Measurements from ENCODE around the gene ISL1. TPM values are rescaled to one million over a fixed set of nuclear protein-coding genes. Genes with fewer than 3 reads are reported as not detected.

Gene ISL1
- total RNA-seq, 2 donors from 2014 or later, result 1.6 to 2.9 TPM

- intact Hi-C loops (cut with DNase I), result no loop called here
- Histone ChIP-seq H3K4me3 (no peak overlapping the region), H3K36me3 (replicated peaks in 1 of 2; ENCODE audit: insufficient read depth in 1 of 2, low read depth in 2 of 2) (no peaks in the 10 kb centered on the region), H3K27me3 (peaks cover 11 to 65% of the 10 kb centered on the region in 2 donors), H3K27ac (no peak overlapping the region), H3K4me1 (peaks cover 38% of the 10 kb centered on the region), H3K9me3 (no peaks in the 10 kb centered on the region)
- 1 to 6% methylated on average over 7 of the region's 7 CpGs for WGBS, 2 donors
- peak in 1 of 4 donors; percentile 41 for DNase-seq
- TF ChIP-seq, protein P1, sequence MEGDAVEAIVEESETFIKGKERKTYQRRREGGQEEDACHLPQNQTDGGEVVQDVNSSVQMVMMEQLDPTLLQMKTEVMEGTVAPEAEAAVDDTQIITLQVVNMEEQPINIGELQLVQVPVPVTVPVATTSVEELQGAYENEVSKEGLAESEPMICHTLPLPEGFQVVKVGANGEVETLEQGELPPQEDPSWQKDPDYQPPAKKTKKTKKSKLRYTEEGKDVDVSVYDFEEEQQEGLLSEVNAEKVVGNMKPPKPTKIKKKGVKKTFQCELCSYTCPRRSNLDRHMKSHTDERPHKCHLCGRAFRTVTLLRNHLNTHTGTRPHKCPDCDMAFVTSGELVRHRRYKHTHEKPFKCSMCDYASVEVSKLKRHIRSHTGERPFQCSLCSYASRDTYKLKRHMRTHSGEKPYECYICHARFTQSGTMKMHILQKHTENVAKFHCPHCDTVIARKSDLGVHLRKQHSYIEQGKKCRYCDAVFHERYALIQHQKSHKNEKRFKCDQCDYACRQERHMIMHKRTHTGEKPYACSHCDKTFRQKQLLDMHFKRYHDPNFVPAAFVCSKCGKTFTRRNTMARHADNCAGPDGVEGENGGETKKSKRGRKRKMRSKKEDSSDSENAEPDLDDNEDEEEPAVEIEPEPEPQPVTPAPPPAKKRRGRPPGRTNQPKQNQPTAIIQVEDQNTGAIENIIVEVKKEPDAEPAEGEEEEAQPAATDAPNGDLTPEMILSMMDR (IDR thresholded peaks at IDR 0.05), result peak; percentile 12 to 40 (median 31)
- no peak for TF ChIP-seq POLR2A (IDR thresholded peaks at IDR 0.05)
- ATAC-seq, result no peak
Measured at GRCh38 chr5:51380603-51381207, 2.5 kb upstream of the ISL1 start.

DNA sequence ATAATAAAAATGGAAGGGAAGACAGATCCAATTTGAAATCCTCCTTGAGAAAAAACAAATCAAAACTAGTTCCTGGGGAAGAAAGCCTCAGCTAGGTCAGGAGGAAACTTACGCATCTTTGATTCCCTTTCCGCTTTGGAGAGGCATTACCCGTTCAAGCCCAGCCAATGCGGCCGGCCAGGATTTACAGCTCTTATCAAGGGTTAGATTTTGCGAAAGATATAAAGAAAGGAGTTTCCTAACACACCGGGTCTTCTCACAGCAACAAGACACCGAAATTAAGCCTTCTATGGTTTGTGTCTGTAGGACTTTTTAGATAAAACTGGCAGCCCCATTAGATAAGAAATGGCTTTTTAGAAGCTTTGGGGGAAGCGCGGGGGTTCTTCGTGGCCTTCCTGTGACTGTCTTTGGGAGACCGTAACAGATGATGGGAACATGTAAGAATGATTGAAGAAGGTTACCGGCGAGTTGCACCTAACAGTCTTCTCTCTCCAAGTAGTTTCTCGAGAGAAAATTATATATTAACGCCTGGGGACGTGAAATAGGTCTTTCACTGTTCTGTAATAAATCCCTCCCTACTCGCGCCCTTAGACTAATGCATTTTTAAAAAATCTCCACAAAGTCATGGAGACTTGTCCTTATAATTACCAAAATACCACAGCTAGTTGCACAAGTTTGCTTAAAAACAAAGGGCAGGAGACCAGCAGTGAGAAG is 1.3 kb upstream of the ISL1 start:
- no peak overlapping the region for H3K4me3 ChIP-seq
- H3K27me3 ChIP-seq, result peaks cover 11 to 71% of the 10 kb centered on the region in 2 donors
- DNase-seq (no peak), ATAC-seq (no peak)
- no peaks in the 10 kb centered on the region for H3K9me3 ChIP-seq
- peaks cover 39% of the 10 kb centered on the region for H3K4me1 ChIP-seq
- 4 to 7% methylated on average over 19 of the region's 19 CpGs for WGBS, 2 donors
- H3K36me3 ChIP-seq (replicated peaks in 1 of 2; ENCODE audit: insufficient read depth in 1 of 2, low read depth in 2 of 2), result no peaks in the 10 kb centered on the region
- intact Hi-C loops (cut with DNase I), result no loop called here
- TF ChIP-seq, protein P1 (IDR thresholded peaks at IDR 0.05), result no peak
- TF ChIP-seq POLR2A (IDR thresholded peaks at IDR 0.05), result no peak
- peak overlapping the region in 1 of 4 donors; percentile 11 for H3K27ac ChIP-seq

DNA sequence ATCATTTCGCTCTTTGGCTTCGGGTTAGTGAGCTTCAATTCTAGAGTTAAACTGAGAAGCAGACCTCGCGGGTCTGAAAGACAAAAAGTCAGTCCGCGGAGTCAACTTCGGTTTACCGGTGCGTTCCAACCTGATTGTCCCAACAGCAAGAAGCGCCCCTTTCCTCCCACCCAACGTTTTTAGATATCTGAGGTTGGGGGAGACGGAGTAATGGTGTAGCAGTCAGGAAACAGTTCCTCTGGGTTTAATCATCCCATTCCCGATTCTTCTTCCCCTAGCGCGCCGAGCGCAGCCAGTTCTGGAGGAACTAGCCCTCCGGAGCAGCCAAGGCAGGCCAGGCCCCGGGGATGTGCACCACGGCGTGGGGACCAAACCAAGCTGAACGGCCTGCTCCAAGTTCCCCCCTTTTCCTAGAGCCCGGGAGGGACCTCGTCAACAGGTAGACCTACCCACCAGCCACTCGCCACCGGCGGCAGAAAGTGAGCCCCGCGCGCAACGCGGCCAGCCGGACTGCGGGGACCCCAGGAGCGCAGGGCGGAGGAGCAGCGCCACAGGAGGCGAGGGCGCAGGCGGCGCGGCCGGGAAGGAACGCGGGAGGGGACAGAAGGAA is 622 bp upstream of the ISL1 start:
- Histone ChIP-seq H3K4me3 (peak overlapping the region in 1 of 2 donors; percentile 0), H3K36me3 (replicated peaks in 1 of 2; ENCODE audit: insufficient read depth in 1 of 2, low read depth in 2 of 2) (no peaks in the 10 kb centered on the region), H3K4me1 (peaks cover 46% of the 10 kb centered on the region), H3K9me3 (no peaks in the 10 kb centered on the region), H3K27me3 (peaks cover 11 to 65% of the 10 kb centered on the region in 2 donors), H3K27ac (peak overlapping the region; percentile 9 to 68 (median 31))
- no peak for TF ChIP-seq POLR2A (IDR thresholded peaks at IDR 0.05)
- TF ChIP-seq, protein P1 (IDR thresholded peaks at IDR 0.05), result no peak
- ATAC-seq (peak; percentile 29), DNase-seq (no peak)
- 1 to 4% methylated on average over 32 to 45 of the region's 45 CpGs for WGBS, 2 donors
- intact Hi-C loops (cut with DNase I), result no loop called here

DNA sequence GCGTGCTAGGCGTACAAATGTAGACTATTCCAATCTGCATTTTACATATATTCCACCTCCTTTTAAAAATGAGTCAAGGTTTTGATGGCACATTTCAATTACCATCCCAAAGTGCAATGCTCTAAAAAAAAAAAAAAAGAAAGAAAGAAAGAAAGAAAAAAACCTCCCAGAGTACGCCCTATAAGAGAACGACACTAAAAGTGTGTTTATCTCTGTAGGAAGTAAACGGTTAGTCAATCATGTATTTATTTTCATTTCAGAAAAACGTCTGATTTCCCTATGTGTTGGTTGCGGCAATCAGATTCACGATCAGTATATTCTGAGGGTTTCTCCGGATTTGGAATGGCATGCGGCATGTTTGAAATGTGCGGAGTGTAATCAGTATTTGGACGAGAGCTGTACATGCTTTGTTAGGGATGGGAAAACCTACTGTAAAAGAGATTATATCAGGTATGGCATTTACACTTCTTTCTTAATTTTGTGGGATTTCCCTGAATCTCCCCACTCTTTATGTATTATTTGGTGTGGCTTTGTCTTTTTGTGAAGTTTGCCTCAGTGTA is 1.1 kb downstream of the ISL1 start:
- Histone ChIP-seq H3K4me3 (no peak overlapping the region), H3K4me1 (peaks cover 29% of the 10 kb centered on the region), H3K27ac (no peak overlapping the region), H3K27me3 (peaks cover 5 to 56% of the 10 kb centered on the region in 2 donors), H3K9me3 (no peaks in the 10 kb centered on the region), H3K36me3 (replicated peaks in 1 of 2; ENCODE audit: insufficient read depth in 1 of 2, low read depth in 2 of 2) (no peaks in the 10 kb centered on the region)
- DNase-seq (no peak), ATAC-seq (no peak)
- intact Hi-C loops (cut with DNase I), result no loop called here
- no peak for TF ChIP-seq POLR2A (IDR thresholded peaks at IDR 0.05)
- TF ChIP-seq, protein P1 (IDR thresholded peaks at IDR 0.05), result no peak
- 6 to 13% methylated on average over 12 of the region's 12 CpGs for WGBS, 2 donors

All from body of pancreas (tissue), 4 donors.